Measurements from ENCODE around the gene GNG12. TPM values are rescaled to one million over a fixed set of nuclear protein-coding genes. Genes with fewer than 3 reads are reported as not detected.

The GNG12 gene
- total RNA-seq, 1 experiment from 2014 or later: 14.3 TPM

GRCh38 chr1:67767103-67767782, 66.0 kb downstream of the GNG12 start:
- no peak overlapping the region for H3K18ac ChIP-seq (ENCODE audit: insufficient read length, low read depth, low read length)
- no peak overlapping the region for H3K4ac ChIP-seq (ENCODE audit: low read depth, low read length)
- no peaks in the 10 kb centered on the region for H3K79me2 ChIP-seq (ENCODE audit: insufficient read depth, low read length)
- no peak overlapping the region for H2BK120ac ChIP-seq (ENCODE audit: low read depth, low read length, poor library complexity, severe bottlenecking)
- no peak overlapping the region for H3K56ac ChIP-seq (ENCODE audit: insufficient read length, low read depth, low read length)
- no peak overlapping the region for H3K4me2 ChIP-seq (ENCODE audit: insufficient read depth, insufficient read length, low read length)
- H2AFZ ChIP-seq (ENCODE audit: low read length): no peak overlapping the region
- no peaks in the 10 kb centered on the region for H4K20me1 ChIP-seq (ENCODE audit: control insufficient read depth, insufficient read depth, insufficient read length)
- no peaks in the 10 kb centered on the region for H3K9me3 Mint-ChIP-seq
- H3K9me3 ChIP-seq (ENCODE audit: control insufficient read depth, low read depth, low read length): no peaks in the 10 kb centered on the region
- H3K27ac ChIP-seq (ENCODE audit: insufficient read length, low read depth, low read length): no peak overlapping the region
- H3K27me3 Mint-ChIP-seq (ENCODE audit: low read depth): no peaks in the 10 kb centered on the region
- H2BK5ac ChIP-seq (ENCODE audit: insufficient read length, low read length): no peak overlapping the region
- H3K23ac ChIP-seq (ENCODE audit: insufficient read length, low read depth, low read length): no peak overlapping the region
- H4K8ac ChIP-seq (replicated peaks; ENCODE audit: insufficient read length, low read depth, low read length): no peak overlapping the region
- H3K4me1 ChIP-seq (ENCODE audit: insufficient read depth, low read length): peaks cover 2% of the 10 kb centered on the region; the same call in 1 of the 2 replicates
- no peak overlapping the region for H3T11ph ChIP-seq (ENCODE audit: low read length)
- no peak for DNase-seq
- no peak overlapping the region for H4K5ac ChIP-seq (ENCODE audit: insufficient read length, low read depth, low read length)
- H3K4me3 Mint-ChIP-seq: no peak overlapping the region
- H2BK12ac ChIP-seq (ENCODE audit: insufficient read length, low read depth, low read length): no peak overlapping the region
- H2BK15ac ChIP-seq (ENCODE audit: low read depth, low read length): no peak overlapping the region
- no peak overlapping the region for H3K27ac Mint-ChIP-seq
- H4K91ac ChIP-seq (ENCODE audit: insufficient read length, low read depth, low read length): no peak overlapping the region
- no peak overlapping the region for H2AK5ac ChIP-seq (ENCODE audit: insufficient read length, low read length)
- H2BK20ac ChIP-seq (ENCODE audit: low read depth, low read length, poor library complexity, severe bottlenecking): no peak overlapping the region
- H3K9ac ChIP-seq (ENCODE audit: extremely low read depth, insufficient read length, low read length): no peak overlapping the region
- H3K23me2 ChIP-seq (ENCODE audit: insufficient read length, low read depth, low read length, poor library complexity, severe bottlenecking): no peaks in the 10 kb centered on the region
- H3K14ac ChIP-seq (ENCODE audit: insufficient read depth, low read length): no peak overlapping the region
- peaks cover 7 to 15% of the 10 kb centered on the region in 2 experiments for H3K4me1 Mint-ChIP-seq
- no peaks in the 10 kb centered on the region for H3K27me3 ChIP-seq (ENCODE audit: insufficient read depth, low read length)
- H3K79me1 ChIP-seq (ENCODE audit: insufficient read depth, low read depth, low read length, poor library complexity, severe bottlenecking): no peaks in the 10 kb centered on the region
- TF ChIP-seq CTCF (conservative IDR thresholded peaks at IDR 0.05): no peak
- H3K36me3 Mint-ChIP-seq (ENCODE audit: insufficient read depth in 1 of 3, low read depth in 3 of 3): no peaks in the 10 kb centered on the region
- no CpG with 5 or more reads among the region's 6 CpGs for WGBS (ENCODE audit: extremely low coverage, insufficient read length, low lambda C conversion rate)

Data from H9 (cell line).